ENCODE data around the gene SOWAHD.
"Not testable (repeated sequence)": the region's sequence is repeated elsewhere in the genome, so short reads cannot be mapped to it uniquely, and the experiment has no call there.

SOWAHD gene

GRCh38 chrX:119791437-119792231 is 33.2 kb downstream of the SOWAHD start, which contains the start of gene RPL39:
Gene RPL39, minus strand, starts transcription at chrX:119791630. Its CDS starts 54 bp downstream, at chrX:119791576.
- FAIRE-seq = peak; percentile 87
- peak; percentile 39 for DNase-seq (ENCODE audit: insufficient read length)
- TF ChIP-seq TAF1 (IDR thresholded peaks at IDR 0.05; ENCODE audit: borderline replicate concordance, low read depth, low read length) = peak; percentile 92
- peak; percentile 95 for TF ChIP-seq POLR2A (IDR thresholded peaks at IDR 0.05; ENCODE audit: low read depth, low read length)
- peak; percentile 94 for TF ChIP-seq POLR2AphosphoS5 (IDR thresholded peaks at IDR 0.05; ENCODE audit: low read depth, low read length)

DNA sequence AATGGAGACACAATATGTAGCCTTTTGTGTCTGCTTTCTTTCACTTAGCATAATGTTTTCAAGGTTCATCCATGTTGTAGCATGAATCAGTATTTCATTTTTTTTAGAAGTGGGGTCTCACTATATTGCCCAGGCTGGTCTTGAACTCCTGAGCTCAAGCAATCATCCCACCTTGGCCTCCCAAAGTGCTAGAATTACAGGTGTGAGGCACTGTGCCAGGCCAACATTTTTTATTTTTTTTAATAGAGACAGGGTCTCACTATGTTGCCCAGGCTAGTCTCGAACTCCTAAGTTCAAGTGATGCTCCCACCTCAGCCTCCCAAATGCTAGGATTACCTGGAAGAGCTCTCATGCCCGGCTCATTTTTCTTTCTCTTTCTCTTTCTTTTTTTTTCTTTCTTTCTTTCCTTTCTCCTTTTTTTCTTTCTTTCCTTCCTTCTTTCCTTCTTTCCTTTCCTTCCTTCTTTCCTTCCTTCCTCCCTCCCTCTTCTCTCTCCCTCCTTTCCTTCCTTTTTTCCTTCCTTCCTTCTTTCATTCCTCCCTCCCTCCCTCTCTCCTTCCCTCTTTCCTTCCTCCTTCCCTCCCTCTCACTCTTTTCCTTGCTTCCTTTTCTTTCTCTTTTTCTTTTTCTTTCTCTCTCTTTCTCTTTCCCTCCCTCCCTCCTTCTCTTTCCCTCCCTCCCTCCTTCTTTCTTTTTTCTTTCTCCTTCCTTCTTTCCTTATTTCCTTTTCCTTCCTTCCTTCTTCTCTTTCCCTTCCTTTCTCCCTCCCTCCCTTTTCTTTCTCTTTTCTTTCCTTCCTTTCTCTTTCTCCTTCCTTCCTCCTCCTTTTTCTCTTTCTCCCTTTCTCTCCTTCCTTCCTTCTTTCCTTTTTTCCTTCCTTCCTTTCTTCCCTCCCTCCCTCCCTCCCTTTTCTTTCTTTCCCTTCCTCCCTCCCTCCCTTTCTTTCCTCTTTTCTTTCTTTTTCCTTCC is 43.1 kb downstream of the SOWAHD start:
- TF ChIP-seq POLR2A (IDR thresholded peaks at IDR 0.05; ENCODE audit: low read depth, low read length) = no peak
- TF ChIP-seq TAF1 (IDR thresholded peaks at IDR 0.05; ENCODE audit: borderline replicate concordance, low read depth, low read length) = no peak
- no peak for FAIRE-seq
- no peak for DNase-seq (ENCODE audit: insufficient read length)

DNA sequence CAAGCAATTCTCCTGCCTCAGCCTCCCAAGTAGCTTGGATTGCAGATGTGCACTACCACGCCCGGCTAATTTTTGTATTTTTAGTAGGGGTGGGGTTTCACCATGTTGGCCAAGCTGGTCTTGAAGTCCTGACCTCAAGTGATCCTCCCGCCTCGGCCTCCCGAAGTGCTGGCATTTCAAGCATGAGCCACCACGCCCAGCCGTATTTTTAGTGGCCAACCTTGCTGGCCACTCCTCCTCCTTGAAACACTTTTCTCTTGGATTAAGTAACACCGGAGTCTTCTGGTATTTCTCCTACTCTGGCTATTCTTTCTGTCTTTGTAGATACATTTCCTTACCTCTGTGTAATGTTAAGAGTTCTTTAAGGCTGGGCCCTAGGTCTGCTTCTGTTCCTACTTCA is 44.2 kb downstream of the SOWAHD start:
- TF ChIP-seq TAF1 (IDR thresholded peaks at IDR 0.05; ENCODE audit: borderline replicate concordance, low read depth, low read length) (no peak), POLR2AphosphoS5 (IDR thresholded peaks at IDR 0.05; ENCODE audit: low read depth, low read length) (no peak), POLR2A (IDR thresholded peaks at IDR 0.05; ENCODE audit: low read depth, low read length) (no peak)
- no peak for DNase-seq (ENCODE audit: insufficient read length)
- no peak for FAIRE-seq

GRCh38 chrX:119808461-119808860 is 50.1 kb downstream of the SOWAHD start:
- FAIRE-seq; DNase-seq (ENCODE audit: insufficient read length): not testable (repeated sequence)

GRCh38 chrX:119809185-119809666 is 50.8 kb downstream of the SOWAHD start:
- TF ChIP-seq TAF1 (IDR thresholded peaks at IDR 0.05; ENCODE audit: borderline replicate concordance, low read depth, low read length) (no peak), POLR2AphosphoS5 (IDR thresholded peaks at IDR 0.05; ENCODE audit: low read depth, low read length) (no peak), POLR2A (IDR thresholded peaks at IDR 0.05; ENCODE audit: low read depth, low read length) (no peak)
- no peak for DNase-seq (ENCODE audit: insufficient read length)

More at GRCh38 chrX:119809185-119809666, 50.8 kb downstream of the SOWAHD start:
- FAIRE-seq = no peak
